Pulmonary artery endothelial cell (primary cell): ENCODE data around the gene PALB2. TPM values are rescaled to one million over a fixed set of nuclear protein-coding genes. Genes with fewer than 3 reads are reported as not detected.
A peak's percentile ranks its signal among the peaks of the same experiment; 100 is the strongest.
"Not testable (repeated sequence)": the region's sequence is repeated elsewhere in the genome, so short reads cannot be mapped to it uniquely, and the experiment has no call there.

Experiments used
- DNase-seq: peaks from one replicate; pipeline ENCODE4 v3.0.0-alpha.2; 2011; ENCODE audit warnings: low read depth, low spot score
- total RNA-seq: library from RNA; depleted of rRNA; stranded (reverse); fragments of >200 nt; gene quantifications from 2 replicates; pipeline ENCODE4 v1.2.3, GENCODE V29; 2014

PALB2 gene
- total RNA-seq, 1 donor from 2014 or later, result 9.4 TPM

GRCh38 chr16:23584186-23585076 is 56.7 kb downstream of the PALB2 start:
- no peak for DNase-seq

- not testable (repeated sequence) for DNase-seq
Observed at GRCh38 chr16:23583271-23583670, 57.8 kb downstream of the PALB2 start.

GRCh38 chr16:23581764-23582163 is 59.3 kb downstream of the PALB2 start:
- no peak for DNase-seq

DNA sequence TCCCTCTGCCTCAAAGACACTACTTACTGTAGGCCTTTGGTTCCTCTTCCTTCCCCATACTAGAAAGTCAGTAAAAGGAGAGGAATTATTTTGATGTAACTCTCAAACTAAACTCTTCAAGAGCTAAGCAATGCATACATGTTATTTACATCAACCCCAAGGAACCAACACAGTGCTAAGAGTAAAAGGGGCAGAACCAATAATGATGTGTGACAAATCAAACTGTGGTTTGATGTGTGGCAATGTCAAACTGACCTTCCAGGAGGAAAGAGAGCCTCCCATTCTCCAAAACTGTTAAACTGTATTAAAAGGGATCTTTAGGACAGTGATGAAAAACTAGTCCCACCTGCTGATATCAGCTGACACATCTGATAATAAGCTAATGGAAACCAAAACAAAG is 60.7 kb downstream of the PALB2 start:
- no peak for DNase-seq

DNA sequence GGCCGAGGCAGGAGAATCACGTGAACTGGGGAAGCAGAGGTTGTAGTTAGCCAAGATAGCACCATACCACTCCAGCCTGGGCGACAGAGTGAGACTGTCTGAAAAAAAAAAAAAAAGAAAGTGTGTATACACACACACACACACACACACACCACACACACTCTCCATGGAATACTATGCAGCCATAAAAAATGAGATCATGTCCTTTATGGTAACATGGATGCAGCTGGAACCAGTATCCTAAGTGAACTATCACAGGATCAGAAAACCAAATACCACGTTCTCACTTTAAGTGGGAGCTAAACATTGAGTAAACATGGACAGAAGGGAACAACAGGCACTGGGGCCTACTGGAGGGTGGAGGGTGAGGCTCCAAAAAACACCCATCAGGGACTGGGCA is 61.7 kb downstream of the PALB2 start:
- no peak for DNase-seq

DNA sequence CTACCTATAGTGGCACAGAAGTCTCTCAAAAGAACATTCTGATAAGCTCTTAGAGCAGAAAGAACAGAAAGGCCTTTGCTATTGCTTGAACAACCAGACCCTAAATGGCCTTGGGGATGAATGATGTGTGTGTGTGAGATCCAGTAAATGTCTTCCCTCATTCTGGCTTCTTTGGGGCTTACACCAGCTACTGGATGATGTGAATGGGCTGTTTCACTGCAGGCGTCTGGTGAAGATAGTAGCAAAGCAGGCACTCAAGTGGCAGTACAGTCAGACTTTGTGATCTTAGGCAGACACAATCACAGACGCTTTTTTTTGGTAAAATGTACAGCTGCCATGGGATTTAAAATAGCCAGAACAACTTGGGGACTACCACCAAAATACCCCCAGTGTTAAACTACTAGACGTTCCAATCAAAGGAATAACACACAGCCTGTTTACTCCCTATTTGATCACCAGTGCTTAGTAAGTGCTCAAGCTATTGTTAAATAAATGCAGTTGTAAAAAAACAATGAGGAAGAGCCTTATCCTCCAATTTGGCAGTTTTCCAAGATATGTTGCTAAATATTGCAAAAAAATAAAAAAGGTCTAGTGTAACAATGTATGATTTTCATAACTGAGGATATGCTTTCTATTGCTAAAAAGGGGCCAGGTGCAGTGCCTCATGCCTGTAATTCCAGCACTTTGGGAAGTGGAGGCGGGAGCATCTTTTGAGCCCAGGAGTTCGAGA is 62.8 kb downstream of the PALB2 start:
- peak; percentile 44 for DNase-seq

GRCh38 chr16:23577493-23577892 is 63.6 kb downstream of the PALB2 start:
- DNase-seq, result no peak

DNA sequence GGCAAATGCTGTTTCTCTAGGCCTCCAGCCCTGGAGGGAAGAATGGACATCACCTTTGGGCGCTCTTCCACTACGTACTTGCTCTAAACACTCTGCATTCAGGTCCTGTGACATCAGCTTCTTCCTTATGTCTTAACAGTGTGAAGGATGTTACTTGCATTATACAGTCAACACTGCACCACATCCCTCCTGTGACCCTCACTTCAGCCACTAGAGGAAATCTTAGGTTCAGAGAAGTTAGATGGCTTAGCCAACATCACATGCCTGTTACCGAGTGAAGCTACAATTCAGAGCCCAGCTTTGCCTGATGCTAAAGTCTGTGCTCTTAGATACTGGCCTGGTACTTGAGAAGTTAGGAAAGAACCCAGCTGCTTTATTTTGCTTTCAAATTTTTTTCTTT is 65.3 kb downstream of the PALB2 start:
- DNase-seq, result no peak

- DNase-seq, result no peak
Observed at GRCh38 chr16:23573817-23574216, 67.3 kb downstream of the PALB2 start.

- no peak for DNase-seq
Observed at GRCh38 chr16:23572394-23572793, 68.7 kb downstream of the PALB2 start.

DNA sequence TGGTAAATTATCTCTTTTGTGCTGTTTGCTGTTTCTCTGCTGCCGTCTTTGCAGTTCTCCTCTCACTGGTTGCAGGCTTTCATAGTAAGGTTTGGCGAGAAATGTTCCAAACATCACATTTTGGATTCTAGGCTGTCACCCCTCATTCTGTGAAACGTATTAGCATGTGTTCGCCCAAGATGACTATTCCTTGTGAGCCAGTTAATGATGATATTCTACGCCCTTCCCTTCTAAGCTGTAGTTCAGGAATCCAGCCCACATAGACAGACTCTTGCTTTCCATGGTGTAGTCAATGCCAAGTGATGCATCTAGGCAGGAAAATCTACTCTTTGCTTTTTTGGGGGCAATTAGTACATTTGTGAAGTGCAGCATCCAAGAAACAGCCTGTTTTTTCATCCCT is 69.2 kb downstream of the PALB2 start:
- no peak for DNase-seq

GRCh38 chr16:23570992-23571632 is 70.0 kb downstream of the PALB2 start:
- DNase-seq, result no peak

DNA sequence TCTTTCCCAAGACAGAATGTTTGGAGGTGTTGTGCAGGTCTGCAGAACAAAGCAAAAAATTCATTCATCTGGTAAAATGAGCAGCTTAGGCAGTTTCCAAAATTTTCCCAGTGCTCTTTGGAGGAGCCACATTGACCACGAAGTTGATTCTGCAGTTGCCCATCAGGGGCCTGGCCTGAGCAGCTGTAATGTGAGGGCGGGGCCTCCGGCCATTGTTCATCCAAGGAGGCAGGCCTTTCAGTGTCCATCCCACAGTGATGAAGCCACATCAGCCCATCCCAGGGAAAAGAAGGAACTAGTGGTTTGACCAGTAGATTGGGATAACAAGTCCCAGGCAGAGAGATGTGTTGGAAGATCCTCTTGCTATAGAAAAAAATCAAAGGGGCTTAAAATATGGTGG is 73.5 kb downstream of the PALB2 start:
- DNase-seq, result no peak

DNA sequence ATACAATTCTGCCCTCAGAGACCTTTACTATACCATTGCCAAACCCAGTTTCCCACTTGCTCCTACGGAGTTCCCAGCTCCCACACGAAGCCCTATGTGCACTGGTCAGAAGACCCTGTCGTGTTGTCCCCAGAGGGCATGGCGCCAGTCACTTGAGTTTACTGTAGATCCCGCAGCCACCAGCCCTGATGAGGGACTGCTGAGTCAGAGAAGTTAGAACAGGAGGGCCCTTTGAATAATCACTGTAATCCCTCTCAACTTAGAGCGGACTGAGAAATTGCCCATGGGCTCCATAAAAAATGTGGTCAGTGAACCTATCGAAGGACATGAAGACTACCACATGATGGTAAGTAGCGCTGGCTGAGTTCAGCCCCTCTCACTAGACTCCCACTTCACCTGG is 74.4 kb downstream of the PALB2 start:
- DNase-seq, result no peak

GRCh38 chr16:23564575-23565363 is 76.3 kb downstream of the PALB2 start:
- no peak for DNase-seq

- no peak for DNase-seq
Observed at GRCh38 chr16:23563186-23563585, 77.9 kb downstream of the PALB2 start.

GRCh38 chr16:23562505-23562904 is 78.6 kb downstream of the PALB2 start:
- no peak for DNase-seq

DNA sequence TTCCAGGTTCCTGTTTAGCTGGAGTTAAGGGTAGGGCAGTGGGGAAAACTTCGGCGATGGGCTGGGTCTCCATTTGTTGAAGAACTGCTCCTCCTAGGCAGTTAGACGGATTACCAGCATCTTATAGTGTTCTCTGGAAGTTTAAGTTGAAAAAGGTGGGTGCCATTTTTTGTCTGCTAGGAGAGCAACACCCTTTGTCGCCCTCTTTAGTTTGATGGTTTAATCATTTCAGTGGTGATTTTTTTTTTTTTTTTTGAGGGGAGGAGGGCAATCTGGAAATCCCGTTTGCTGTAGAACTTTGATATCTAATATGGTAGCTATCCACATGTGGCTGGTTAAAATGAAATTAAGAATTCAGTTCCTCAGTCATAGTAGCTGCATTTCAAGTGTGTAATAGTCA is 79.5 kb downstream of the PALB2 start:
- no peak for DNase-seq

DNA sequence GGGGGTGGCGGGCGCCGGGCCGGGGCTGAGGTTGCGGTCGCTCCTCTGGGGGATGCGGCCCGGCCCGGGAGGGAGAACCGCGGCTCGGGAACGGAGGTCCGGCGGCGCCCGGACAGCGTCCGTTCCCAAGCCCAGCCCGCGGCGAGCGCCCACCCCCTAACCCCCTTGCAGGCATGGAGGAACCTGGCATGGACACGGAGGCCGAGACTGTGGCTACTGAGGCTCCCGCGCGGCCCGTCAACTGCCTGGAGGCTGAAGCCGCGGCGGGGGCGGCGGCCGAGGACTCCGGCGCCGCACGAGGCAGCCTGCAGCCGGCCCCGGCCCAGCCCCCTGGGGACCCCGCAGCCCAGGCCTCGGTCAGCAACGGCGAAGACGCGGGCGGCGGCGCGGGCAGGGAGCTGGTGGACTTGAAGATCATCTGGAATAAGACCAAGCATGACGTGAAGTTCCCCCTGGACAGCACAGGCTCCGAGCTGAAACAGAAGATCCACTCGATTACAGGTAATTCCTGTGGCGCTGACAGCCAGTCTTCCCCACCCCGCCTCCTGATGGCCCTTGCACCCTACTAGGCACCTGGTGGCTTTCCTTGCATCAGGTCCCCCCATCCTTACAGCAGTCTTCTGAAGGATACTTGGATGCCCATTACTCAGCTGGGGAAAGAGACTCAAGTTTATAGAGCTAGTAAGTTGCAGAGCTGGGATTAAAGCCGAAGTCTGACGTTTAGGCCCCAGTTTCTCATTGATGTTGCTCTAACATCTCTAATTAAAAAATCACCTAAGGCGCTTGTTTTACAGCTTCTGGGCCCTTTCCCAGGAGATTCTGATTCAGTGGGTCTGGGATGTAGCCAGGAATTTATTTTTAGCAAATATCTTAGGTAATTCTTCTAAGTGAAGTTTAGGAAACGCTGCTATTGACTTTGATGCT is 83.1 kb downstream of the PALB2 start:
- DNase-seq, result no peak
